ENCODE measurements around the gene TLE4.

Gene TLE4

GRCh38 chr9:79551586-79551985 is 20.2 kb upstream of the TLE4 start:
- Histone ChIP-seq H3K4ac (ENCODE audit: low read length) (no peak overlapping the region), H2BK5ac (ENCODE audit: low read length) (no peak overlapping the region), H3K79me1 (ENCODE audit: low read depth, low read length) (no peaks in the 10 kb centered on the region), H3K23ac (ENCODE audit: low read depth, low read length, poor library complexity) (no peak overlapping the region), H4K91ac (ENCODE audit: low read depth, low read length, poor library complexity) (no peak overlapping the region), H2BK15ac (ENCODE audit: low read length) (no peak overlapping the region), H3K4me1 (ENCODE audit: control insufficient read depth in 2 of 2, insufficient read depth in 1 of 2, low read depth in 1 of 2, low read length in 2 of 2) (no peaks in the 10 kb centered on the region), H3K14ac (ENCODE audit: low read length) (no peak overlapping the region), H3K18ac (ENCODE audit: low read length) (no peak overlapping the region), H3K4me3 (ENCODE audit: low read length in 2 of 2) (no peak overlapping the region), H3K9me3 (replicated peaks in 1 of 2; ENCODE audit: control insufficient read depth in 2 of 2, insufficient read depth in 1 of 2, low read depth in 1 of 2, low read length in 2 of 2) (peaks cover under 1 to 4% of the 10 kb centered on the region in 2 donors), H3K36me3 (replicated peaks in 1 of 2; ENCODE audit: control insufficient read depth in 2 of 2, insufficient read depth in 2 of 2, low read length in 2 of 2) (no peaks in the 10 kb centered on the region), H2AFZ (ENCODE audit: low read length) (no peak overlapping the region), H2AK5ac (ENCODE audit: low read depth, low read length) (no peak overlapping the region), H3K27me3 (ENCODE audit: control insufficient read depth in 3 of 3, insufficient read depth in 3 of 3, low read depth in 1 of 3, low read length in 3 of 3) (no peaks in the 10 kb centered on the region), H2BK120ac (ENCODE audit: low read depth, low read length) (no peak overlapping the region), H2BK12ac (ENCODE audit: low read length) (no peak overlapping the region), H3K27ac (replicated peaks; ENCODE audit: low read length) (no peak overlapping the region), H3K4me2 (ENCODE audit: insufficient read depth, low read length, poor library complexity, severe bottlenecking) (no peak overlapping the region), H4K8ac (ENCODE audit: low read depth, low read length) (no peak overlapping the region), H3K9ac (ENCODE audit: low read depth, low read length, poor library complexity) (no peak overlapping the region)
- no peak for DNase-seq (ENCODE audit: low spot score)
- WGBS, 2 donors (ENCODE audit: extremely low coverage in 2 of 2, insufficient read length in 2 of 2, insufficient replicate concordance in 1 of 2): no CpG with 5 or more reads among the region's 4 CpGs

- DNase-seq (ENCODE audit: low spot score): no peak
- Histone ChIP-seq H3K27ac (replicated peaks; ENCODE audit: low read length) (no peak overlapping the region), H2BK5ac (ENCODE audit: low read length) (no peak overlapping the region), H2BK12ac (ENCODE audit: low read length) (no peak overlapping the region), H3K23ac (ENCODE audit: low read depth, low read length, poor library complexity) (no peak overlapping the region), H3K9ac (ENCODE audit: low read depth, low read length, poor library complexity) (no peak overlapping the region), H3K4me3 (ENCODE audit: low read length in 2 of 2) (no peak overlapping the region), H3K27me3 (ENCODE audit: control insufficient read depth in 3 of 3, insufficient read depth in 3 of 3, low read depth in 1 of 3, low read length in 3 of 3) (no peaks in the 10 kb centered on the region), H3K9me3 (replicated peaks in 1 of 2; ENCODE audit: control insufficient read depth in 2 of 2, insufficient read depth in 1 of 2, low read depth in 1 of 2, low read length in 2 of 2) (peaks cover 4% of the 10 kb centered on the region in 2 donors), H2AK5ac (ENCODE audit: low read depth, low read length) (no peak overlapping the region), H3K4me1 (ENCODE audit: control insufficient read depth in 2 of 2, insufficient read depth in 1 of 2, low read depth in 1 of 2, low read length in 2 of 2) (no peaks in the 10 kb centered on the region), H2BK15ac (ENCODE audit: low read length) (no peak overlapping the region), H2AFZ (ENCODE audit: low read length) (no peak overlapping the region), H3K18ac (ENCODE audit: low read length) (no peak overlapping the region), H3K4ac (ENCODE audit: low read length) (no peak overlapping the region), H3K36me3 (replicated peaks in 1 of 2; ENCODE audit: control insufficient read depth in 2 of 2, insufficient read depth in 2 of 2, low read length in 2 of 2) (no peaks in the 10 kb centered on the region), H3K14ac (ENCODE audit: low read length) (no peak overlapping the region), H3K4me2 (ENCODE audit: insufficient read depth, low read length, poor library complexity, severe bottlenecking) (no peak overlapping the region), H3K79me1 (ENCODE audit: low read depth, low read length) (no peaks in the 10 kb centered on the region), H2BK120ac (ENCODE audit: low read depth, low read length) (no peak overlapping the region), H4K8ac (ENCODE audit: low read depth, low read length) (no peak overlapping the region), H4K91ac (ENCODE audit: low read depth, low read length, poor library complexity) (no peak overlapping the region)
- WGBS, 2 donors (ENCODE audit: extremely low coverage in 2 of 2, insufficient read length in 2 of 2, insufficient replicate concordance in 1 of 2): no CpG with 5 or more reads among the region's 1 CpG
Measured at GRCh38 chr9:79551994-79552393, 19.8 kb upstream of the TLE4 start.

- WGBS, 2 donors (ENCODE audit: extremely low coverage in 2 of 2, insufficient read length in 2 of 2, insufficient replicate concordance in 1 of 2): no CpG with 5 or more reads among the region's 5 CpGs
Measured at GRCh38 chr9:79555474-79556089, 16.2 kb upstream of the TLE4 start.

DNA sequence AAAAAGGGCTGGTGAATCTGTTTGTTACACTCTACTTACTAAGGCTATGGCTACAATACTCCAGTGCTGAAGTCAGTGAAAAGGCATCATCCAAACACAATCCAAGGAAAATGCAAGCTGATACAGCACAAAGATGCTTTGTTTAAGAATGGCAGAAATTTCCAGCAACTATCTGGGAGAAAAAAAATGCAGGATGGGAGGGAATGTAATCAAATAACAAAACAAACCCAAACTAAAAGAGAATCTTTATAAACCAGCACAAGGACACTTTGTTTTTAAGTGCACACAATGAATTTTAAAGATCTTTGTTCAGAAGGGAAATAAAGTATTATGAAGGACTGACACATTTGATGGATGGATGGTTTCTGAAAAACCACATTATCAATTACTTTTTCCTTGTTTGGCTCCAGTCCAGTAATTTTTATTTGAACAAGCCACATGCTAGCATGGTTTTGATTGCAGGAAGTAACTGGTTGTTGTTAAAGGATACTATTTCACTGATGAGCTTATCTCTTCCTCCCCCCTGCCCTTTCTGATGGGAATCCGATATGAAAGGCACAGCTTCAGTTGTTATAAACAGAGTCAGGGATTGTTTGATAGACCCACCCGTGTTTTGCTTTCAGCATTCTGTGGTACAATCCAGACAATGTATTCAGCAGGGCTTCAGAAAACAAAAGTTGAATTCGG is 12.1 kb upstream of the TLE4 start:
- H3K36me3 ChIP-seq (replicated peaks in 1 of 2; ENCODE audit: control insufficient read depth in 2 of 2, insufficient read depth in 2 of 2, low read length in 2 of 2): no peaks in the 10 kb centered on the region

More at GRCh38 chr9:79555474-79556089, 16.2 kb upstream of the TLE4 start:
- no peak overlapping the region for H3K18ac ChIP-seq (ENCODE audit: low read length)
- H3K9ac ChIP-seq (ENCODE audit: low read depth, low read length, poor library complexity): no peak overlapping the region
- peaks cover 4% of the 10 kb centered on the region in 2 donors for H3K9me3 ChIP-seq (replicated peaks in 1 of 2; ENCODE audit: control insufficient read depth in 2 of 2, insufficient read depth in 1 of 2, low read depth in 1 of 2, low read length in 2 of 2)
- DNase-seq (ENCODE audit: low spot score): no peak
- H3K23ac ChIP-seq (ENCODE audit: low read depth, low read length, poor library complexity): no peak overlapping the region
- no peak overlapping the region for H4K8ac ChIP-seq (ENCODE audit: low read depth, low read length)
- H3K4me1 ChIP-seq (ENCODE audit: control insufficient read depth in 2 of 2, insufficient read depth in 1 of 2, low read depth in 1 of 2, low read length in 2 of 2): peaks cover 7 to 8% of the 10 kb centered on the region in 2 donors
- H2BK15ac ChIP-seq (ENCODE audit: low read length): no peak overlapping the region
- no peak overlapping the region for H3K4me3 ChIP-seq (ENCODE audit: low read length in 2 of 2)
- H3K79me1 ChIP-seq (ENCODE audit: low read depth, low read length): no peaks in the 10 kb centered on the region
- no peaks in the 10 kb centered on the region for H3K36me3 ChIP-seq (replicated peaks in 1 of 2; ENCODE audit: control insufficient read depth in 2 of 2, insufficient read depth in 2 of 2, low read length in 2 of 2)
- no peak overlapping the region for H2BK12ac ChIP-seq (ENCODE audit: low read length)
- no peaks in the 10 kb centered on the region for H3K27me3 ChIP-seq (ENCODE audit: control insufficient read depth in 3 of 3, insufficient read depth in 3 of 3, low read depth in 1 of 3, low read length in 3 of 3)
- no peak overlapping the region for H2BK5ac ChIP-seq (ENCODE audit: low read length)
- no peak overlapping the region for H3K27ac ChIP-seq (replicated peaks; ENCODE audit: low read length)
- no peak overlapping the region for H3K4me2 ChIP-seq (ENCODE audit: insufficient read depth, low read length, poor library complexity, severe bottlenecking)
- H2BK120ac ChIP-seq (ENCODE audit: low read depth, low read length): no peak overlapping the region
- H3K14ac ChIP-seq (ENCODE audit: low read length): no peak overlapping the region
- no peak overlapping the region for H2AFZ ChIP-seq (ENCODE audit: low read length)
- no peak overlapping the region for H3K4ac ChIP-seq (ENCODE audit: low read length)
- H4K91ac ChIP-seq (ENCODE audit: low read depth, low read length, poor library complexity): no peak overlapping the region
- no peak overlapping the region for H2AK5ac ChIP-seq (ENCODE audit: low read depth, low read length)

More for the DNA sequence above, 12.1 kb upstream of the TLE4 start:
- no CpG with 5 or more reads among the region's 3 CpGs for WGBS, 2 donors (ENCODE audit: extremely low coverage in 2 of 2, insufficient read length in 2 of 2, insufficient replicate concordance in 1 of 2)
- no peak overlapping the region for H2BK5ac ChIP-seq (ENCODE audit: low read length)
- no peak overlapping the region for H2AK5ac ChIP-seq (ENCODE audit: low read depth, low read length)
- no peak overlapping the region for H3K23ac ChIP-seq (ENCODE audit: low read depth, low read length, poor library complexity)
- peaks cover 0 to 4% of the 10 kb centered on the region in 2 donors for H3K9me3 ChIP-seq (replicated peaks in 1 of 2; ENCODE audit: control insufficient read depth in 2 of 2, insufficient read depth in 1 of 2, low read depth in 1 of 2, low read length in 2 of 2)
- no peaks in the 10 kb centered on the region for H3K27me3 ChIP-seq (ENCODE audit: control insufficient read depth in 3 of 3, insufficient read depth in 3 of 3, low read depth in 1 of 3, low read length in 3 of 3)
- H3K18ac ChIP-seq (ENCODE audit: low read length): no peak overlapping the region
- H3K4me3 ChIP-seq (ENCODE audit: low read length in 2 of 2): no peak overlapping the region
- no peak for DNase-seq (ENCODE audit: low spot score)
- H3K79me1 ChIP-seq (ENCODE audit: low read depth, low read length): no peaks in the 10 kb centered on the region
- H2AFZ ChIP-seq (ENCODE audit: low read length): peak overlapping the region; percentile 71
- H4K91ac ChIP-seq (ENCODE audit: low read depth, low read length, poor library complexity): no peak overlapping the region
- H3K27ac ChIP-seq (replicated peaks; ENCODE audit: low read length): no peak overlapping the region
- no peak overlapping the region for H2BK120ac ChIP-seq (ENCODE audit: low read depth, low read length)
- no peak overlapping the region for H2BK15ac ChIP-seq (ENCODE audit: low read length)
- H3K9ac ChIP-seq (ENCODE audit: low read depth, low read length, poor library complexity): no peak overlapping the region
- no peak overlapping the region for H2BK12ac ChIP-seq (ENCODE audit: low read length)
- no peak overlapping the region for H4K8ac ChIP-seq (ENCODE audit: low read depth, low read length)
- no peak overlapping the region for H3K14ac ChIP-seq (ENCODE audit: low read length)
- H3K4me1 ChIP-seq (ENCODE audit: control insufficient read depth in 2 of 2, insufficient read depth in 1 of 2, low read depth in 1 of 2, low read length in 2 of 2): peaks cover 7 to 8% of the 10 kb centered on the region in 2 donors
- no peak overlapping the region for H3K4me2 ChIP-seq (ENCODE audit: insufficient read depth, low read length, poor library complexity, severe bottlenecking)
- H3K4ac ChIP-seq (ENCODE audit: low read length): no peak overlapping the region
